Measurements from ENCODE around the gene GPR108.

DNA sequence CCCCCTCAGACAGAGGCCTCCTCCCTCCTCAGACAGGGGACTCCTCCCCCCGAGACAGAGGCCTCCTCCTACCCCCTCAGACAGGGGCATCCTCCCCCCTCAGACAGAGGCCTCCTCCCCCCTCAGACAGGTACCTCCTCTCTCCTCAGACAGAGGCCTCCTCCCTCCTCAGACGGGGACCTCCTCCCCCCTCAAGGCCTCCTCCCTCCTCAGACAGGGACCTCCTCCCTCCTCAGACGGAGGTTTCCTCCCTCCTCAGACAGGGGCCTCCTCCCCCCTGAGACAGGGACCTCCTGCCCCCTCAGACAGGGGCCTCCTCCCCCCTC is 30.8 kb downstream of the GPR108 start:
- TF ChIP-seq, protein P1, sequence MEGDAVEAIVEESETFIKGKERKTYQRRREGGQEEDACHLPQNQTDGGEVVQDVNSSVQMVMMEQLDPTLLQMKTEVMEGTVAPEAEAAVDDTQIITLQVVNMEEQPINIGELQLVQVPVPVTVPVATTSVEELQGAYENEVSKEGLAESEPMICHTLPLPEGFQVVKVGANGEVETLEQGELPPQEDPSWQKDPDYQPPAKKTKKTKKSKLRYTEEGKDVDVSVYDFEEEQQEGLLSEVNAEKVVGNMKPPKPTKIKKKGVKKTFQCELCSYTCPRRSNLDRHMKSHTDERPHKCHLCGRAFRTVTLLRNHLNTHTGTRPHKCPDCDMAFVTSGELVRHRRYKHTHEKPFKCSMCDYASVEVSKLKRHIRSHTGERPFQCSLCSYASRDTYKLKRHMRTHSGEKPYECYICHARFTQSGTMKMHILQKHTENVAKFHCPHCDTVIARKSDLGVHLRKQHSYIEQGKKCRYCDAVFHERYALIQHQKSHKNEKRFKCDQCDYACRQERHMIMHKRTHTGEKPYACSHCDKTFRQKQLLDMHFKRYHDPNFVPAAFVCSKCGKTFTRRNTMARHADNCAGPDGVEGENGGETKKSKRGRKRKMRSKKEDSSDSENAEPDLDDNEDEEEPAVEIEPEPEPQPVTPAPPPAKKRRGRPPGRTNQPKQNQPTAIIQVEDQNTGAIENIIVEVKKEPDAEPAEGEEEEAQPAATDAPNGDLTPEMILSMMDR (optimal IDR thresholded peaks at IDR 0.05 in 1 of 3, IDR thresholded peaks at IDR 0.05 in 1 of 3, conservative IDR thresholded peaks at IDR 0.05 in 1 of 3; ENCODE audit: extremely low read depth in 1 of 3, insufficient read depth in 2 of 3, low read length in 3 of 3): no peak
- no peak for TF ChIP-seq EZH2 (IDR thresholded peaks at IDR 0.05; ENCODE audit: low read length)

All from keratinocyte (primary cell).